ENCODE results near the gene SULF2. TPM values are rescaled to one million over a fixed set of nuclear protein-coding genes. Genes with fewer than 3 reads are reported as not detected.

SULF2 gene
- total and polyA plus RNA-seq, 9 of the 15 experiments (the other 6 are each of a cell fraction or from before 2014, with no cell fraction given): 0.33 TPM; not detected in 8

- DNase-seq (ENCODE audit: extremely low read depth in 1 of 4, low spot score in 3 of 4) (no peak), ATAC-seq (no peak), FAIRE-seq (no peak)
- WGBS (ENCODE audit: insufficient coverage, low coverage, missing lambda C conversion rate): 3% methylated on average over 10 of the region's 10 CpGs
- ChIA-PET CTCF (ENCODE audit: low intra/inter-chr PET ratio) (no interaction called here), POLR2A (interaction anchor here (0.9 kb wide), 1 partner anchor 33 kb away, joined by 3 read pairs; no protein-coding TSS in a partner anchor)
- in situ Hi-C loops (cut with MboI): no loop called here
- Histone ChIP-seq H3K9me3 (replicated peaks; ENCODE audit: control insufficient read depth, insufficient read depth, low read depth, low read length) (no peaks in the 10 kb centered on the region), H3K4me2 (ENCODE audit: insufficient read depth, low read length) (no peak overlapping the region), H3K27ac (ENCODE audit: extremely low read depth, low read depth, low read length) (no peak overlapping the region), H3K4me1 (replicated peaks in 1 of 2; ENCODE audit: control insufficient read depth in 2 of 2, insufficient read depth in 2 of 2, low read length in 2 of 2) (no peaks in the 10 kb centered on the region; a peak in 1 of 5 replicates), H3K27me3 (ENCODE audit: control insufficient read depth in 2 of 2, insufficient read depth in 2 of 2, low read length in 2 of 2) (peaks cover 31 to 78% of the 10 kb centered on the region in 2 experiments), H3K36me3 (ENCODE audit: control insufficient read depth, insufficient read depth, low read length) (no peaks in the 10 kb centered on the region), H3K4me3 (no peak overlapping the region), H2AFZ (ENCODE audit: low read depth, low read length) (no peak overlapping the region), H3K9ac (ENCODE audit: insufficient read depth in 1 of 2, low read depth in 2 of 2, low read length in 2 of 2) (no peak overlapping the region), H4K20me1 (replicated peaks; ENCODE audit: control insufficient read depth, insufficient read depth, low read length) (peaks cover 6% of the 10 kb centered on the region; the same call in 1 of the 2 replicates), H3K9me1 (ENCODE audit: control insufficient read depth, insufficient read depth, low read length) (peaks cover 2% of the 10 kb centered on the region), H3K79me2 (ENCODE audit: control insufficient read depth, insufficient read depth, low read length) (no peaks in the 10 kb centered on the region)
- TF ChIP-seq ZBTB11 (CRISPR knock-in tag; IDR thresholded peaks at IDR 0.05) (peak in 1 of 3 experiments; percentile 61; a peak in 2 of 6 replicates), MCM5 (IDR thresholded peaks at IDR 0.05; ENCODE audit: low read depth) (no peak), SRSF1 (IDR thresholded peaks at IDR 0.05; ENCODE audit: low read depth, low read length) (no peak)
- BruUV-seq (replicated peaks): no TSS peak
- intact Hi-C loops (cut with micrococcal nuclease): no loop called here
Measured at GRCh38 chr20:47708140-47708807, 77.0 kb downstream of the SULF2 start.
